Measurements from ENCODE around the gene RITA1.

RITA1 gene

GRCh38 chr12:113221181-113221996, 35.9 kb downstream of the RITA1 start, which contains the start of gene TPCN1:
TPCN1 (plus strand) TSS chr12:113221464; CDS start chr12:113226853, 5,389 bp downstream.
- Histone ChIP-seq H3K27ac (ENCODE audit: low read depth, low read length) (peak within 1 kb of the TSS; percentile 100), H3K27me3 (ENCODE audit: control insufficient read depth, low read length) (no peaks in the 10 kb centered on the region), H3K4me1 (ENCODE audit: control insufficient read depth, low read length) (peaks cover 59% of the 10 kb centered on the region)

GRCh38 chr12:113221997-113222729, 36.6 kb downstream of the RITA1 start:
- TF ChIP-seq CTCF (IDR thresholded peaks at IDR 0.05; ENCODE audit: low read depth, low read length, poor library complexity, severe bottlenecking) (no peak), EZH2phosphoT487 (IDR thresholded peaks at IDR 0.05; ENCODE audit: borderline replicate concordance, low read length) (no peak)
- Histone ChIP-seq H3K79me2 (ENCODE audit: control insufficient read depth, low read length) (peaks cover 86% of the 10 kb centered on the region), H3K9me3 (ENCODE audit: control insufficient read depth, insufficient read depth, low read length) (no peaks in the 10 kb centered on the region), H3K4me2 (ENCODE audit: low read length) (peak overlapping the region; percentile 83), H3K27me3 (ENCODE audit: control insufficient read depth, low read length) (no peaks in the 10 kb centered on the region), H3K27ac (ENCODE audit: low read depth, low read length) (peak overlapping the region; percentile 98), H3K36me3 (ENCODE audit: control insufficient read depth, low read length) (peaks cover 48% of the 10 kb centered on the region), H3K9me2 (replicated peaks; ENCODE audit: control insufficient read depth, low read length) (no peaks in the 10 kb centered on the region), H3K4me3 (ENCODE audit: low read length) (peak overlapping the region; percentile 86), H4K20me1 (ENCODE audit: control insufficient read depth, insufficient read depth, low read depth, low read length) (no peaks in the 10 kb centered on the region), H3K4me1 (ENCODE audit: control insufficient read depth, low read length) (peaks cover 59% of the 10 kb centered on the region), H3F3A (ENCODE audit: control insufficient read depth, insufficient read depth) (peaks cover 41% of the 10 kb centered on the region)

More at GRCh38 chr12:113221181-113221996, 35.9 kb downstream of the RITA1 start, which contains the start of gene TPCN1:
- H3K9me2 ChIP-seq (replicated peaks; ENCODE audit: control insufficient read depth, low read length), result no peaks in the 10 kb centered on the region
- H3K36me3 ChIP-seq (ENCODE audit: control insufficient read depth, low read length), result peaks cover 48% of the 10 kb centered on the region
- no peaks in the 10 kb centered on the region for H3K9me3 ChIP-seq (ENCODE audit: control insufficient read depth, insufficient read depth, low read length)
- peaks cover 86% of the 10 kb centered on the region for H3K79me2 ChIP-seq (ENCODE audit: control insufficient read depth, low read length)
- H3K4me3 ChIP-seq (ENCODE audit: low read length), result peak within 1 kb of the TSS; percentile 86
- H3K4me2 ChIP-seq (ENCODE audit: low read length), result peak within 1 kb of the TSS; percentile 83
- TF ChIP-seq CTCF (IDR thresholded peaks at IDR 0.05; ENCODE audit: low read depth, low read length, poor library complexity, severe bottlenecking) (peak; percentile 17), EZH2phosphoT487 (IDR thresholded peaks at IDR 0.05; ENCODE audit: borderline replicate concordance, low read length) (no peak)
- peaks cover 44% of the 10 kb centered on the region for H3F3A ChIP-seq (ENCODE audit: control insufficient read depth, insufficient read depth)
- no peaks in the 10 kb centered on the region for H4K20me1 ChIP-seq (ENCODE audit: control insufficient read depth, insufficient read depth, low read depth, low read length)

GRCh38 chr12:113222730-113223531, 37.4 kb downstream of the RITA1 start:
- peaks cover 51% of the 10 kb centered on the region for H3K36me3 ChIP-seq (ENCODE audit: control insufficient read depth, low read length)
- H3K27me3 ChIP-seq (ENCODE audit: control insufficient read depth, low read length), result no peaks in the 10 kb centered on the region
- no peaks in the 10 kb centered on the region for H3K9me2 ChIP-seq (replicated peaks; ENCODE audit: control insufficient read depth, low read length)
- peaks cover 59% of the 10 kb centered on the region for H3K4me1 ChIP-seq (ENCODE audit: control insufficient read depth, low read length)
- no peaks in the 10 kb centered on the region for H4K20me1 ChIP-seq (ENCODE audit: control insufficient read depth, insufficient read depth, low read depth, low read length)
- peaks cover 41% of the 10 kb centered on the region for H3F3A ChIP-seq (ENCODE audit: control insufficient read depth, insufficient read depth)
- H3K4me3 ChIP-seq (ENCODE audit: low read length), result peak overlapping the region; percentile 86
- no peak for TF ChIP-seq CTCF (IDR thresholded peaks at IDR 0.05; ENCODE audit: low read depth, low read length, poor library complexity, severe bottlenecking)
- no peak for TF ChIP-seq EZH2phosphoT487 (IDR thresholded peaks at IDR 0.05; ENCODE audit: borderline replicate concordance, low read length)
- peaks cover 85% of the 10 kb centered on the region for H3K79me2 ChIP-seq (ENCODE audit: control insufficient read depth, low read length)
- no peaks in the 10 kb centered on the region for H3K9me3 ChIP-seq (ENCODE audit: control insufficient read depth, insufficient read depth, low read length)
- peak overlapping the region; percentile 98 for H3K27ac ChIP-seq (ENCODE audit: low read depth, low read length)
- H3K4me2 ChIP-seq (ENCODE audit: low read length), result peak overlapping the region; percentile 83
